Measurements from ENCODE around the gene ERC2.

- no peak for TF ChIP-seq CTCF (conservative IDR thresholded peaks at IDR 0.05 in 1 of 2, IDR thresholded peaks at IDR 0.05 in 1 of 2; ENCODE audit: extremely low read depth in 1 of 2, insufficient read depth in 1 of 2, low read depth in 1 of 2, low read length in 2 of 2)
- TF ChIP-seq EZH2 (IDR thresholded peaks at IDR 0.05; ENCODE audit: borderline replicate concordance, low read length): no peak
These were observed 442.9 kb downstream of the ERC2 start for GRCh38 chr3:56025326-56025725.

Measured in mammary epithelial cell (primary cell).